ENCODE data around the gene HLA-DRB1. TPM values are rescaled to one million over a fixed set of nuclear protein-coding genes. Genes with fewer than 3 reads are reported as not detected.

The HLA-DRB1 gene
- total and polyA plus RNA-seq, 2 experiments from 2014 or later: 0.38 to 1.5 TPM

GRCh38 chr6:32603888-32604287, 14.2 kb upstream of the HLA-DRB1 start:
- peaks cover 5% of the 10 kb centered on the region; the same call in 2 of the 3 replicates for H3K4me1 Mint-ChIP-seq

More at GRCh38 chr6:32603888-32604287, 14.2 kb upstream of the HLA-DRB1 start:
- no peaks in the 10 kb centered on the region for H3K4me1 ChIP-seq (ENCODE audit: insufficient read depth)
- TF ChIP-seq ZNF462 (CRISPR knock-in tag; IDR thresholded peaks at IDR 0.05): no peak
- TF ChIP-seq JUNB (IDR thresholded peaks at IDR 0.05; ENCODE audit: unreplicated experiment): no peak
- TF ChIP-seq POLR2AphosphoS5 (IDR thresholded peaks at IDR 0.05; ENCODE audit: low read depth): no peak
- TF ChIP-seq ZNF114 (CRISPR knock-in tag; IDR thresholded peaks at IDR 0.05): no peak
- TF ChIP-seq EZH2 (IDR thresholded peaks at IDR 0.05; ENCODE audit: low read depth, unreplicated experiment): no peak
- TF ChIP-seq, protein P1, sequence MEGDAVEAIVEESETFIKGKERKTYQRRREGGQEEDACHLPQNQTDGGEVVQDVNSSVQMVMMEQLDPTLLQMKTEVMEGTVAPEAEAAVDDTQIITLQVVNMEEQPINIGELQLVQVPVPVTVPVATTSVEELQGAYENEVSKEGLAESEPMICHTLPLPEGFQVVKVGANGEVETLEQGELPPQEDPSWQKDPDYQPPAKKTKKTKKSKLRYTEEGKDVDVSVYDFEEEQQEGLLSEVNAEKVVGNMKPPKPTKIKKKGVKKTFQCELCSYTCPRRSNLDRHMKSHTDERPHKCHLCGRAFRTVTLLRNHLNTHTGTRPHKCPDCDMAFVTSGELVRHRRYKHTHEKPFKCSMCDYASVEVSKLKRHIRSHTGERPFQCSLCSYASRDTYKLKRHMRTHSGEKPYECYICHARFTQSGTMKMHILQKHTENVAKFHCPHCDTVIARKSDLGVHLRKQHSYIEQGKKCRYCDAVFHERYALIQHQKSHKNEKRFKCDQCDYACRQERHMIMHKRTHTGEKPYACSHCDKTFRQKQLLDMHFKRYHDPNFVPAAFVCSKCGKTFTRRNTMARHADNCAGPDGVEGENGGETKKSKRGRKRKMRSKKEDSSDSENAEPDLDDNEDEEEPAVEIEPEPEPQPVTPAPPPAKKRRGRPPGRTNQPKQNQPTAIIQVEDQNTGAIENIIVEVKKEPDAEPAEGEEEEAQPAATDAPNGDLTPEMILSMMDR (conservative IDR thresholded peaks at IDR 0.05; ENCODE audit: low read depth in 2 of 2): no peak
- no peak for TF ChIP-seq STAT1 (IDR thresholded peaks at IDR 0.05; ENCODE audit: unreplicated experiment)
- no peak for TF ChIP-seq NANOG (IDR thresholded peaks at IDR 0.05; ENCODE audit: borderline replicate concordance)
- TF ChIP-seq, protein P2, sequence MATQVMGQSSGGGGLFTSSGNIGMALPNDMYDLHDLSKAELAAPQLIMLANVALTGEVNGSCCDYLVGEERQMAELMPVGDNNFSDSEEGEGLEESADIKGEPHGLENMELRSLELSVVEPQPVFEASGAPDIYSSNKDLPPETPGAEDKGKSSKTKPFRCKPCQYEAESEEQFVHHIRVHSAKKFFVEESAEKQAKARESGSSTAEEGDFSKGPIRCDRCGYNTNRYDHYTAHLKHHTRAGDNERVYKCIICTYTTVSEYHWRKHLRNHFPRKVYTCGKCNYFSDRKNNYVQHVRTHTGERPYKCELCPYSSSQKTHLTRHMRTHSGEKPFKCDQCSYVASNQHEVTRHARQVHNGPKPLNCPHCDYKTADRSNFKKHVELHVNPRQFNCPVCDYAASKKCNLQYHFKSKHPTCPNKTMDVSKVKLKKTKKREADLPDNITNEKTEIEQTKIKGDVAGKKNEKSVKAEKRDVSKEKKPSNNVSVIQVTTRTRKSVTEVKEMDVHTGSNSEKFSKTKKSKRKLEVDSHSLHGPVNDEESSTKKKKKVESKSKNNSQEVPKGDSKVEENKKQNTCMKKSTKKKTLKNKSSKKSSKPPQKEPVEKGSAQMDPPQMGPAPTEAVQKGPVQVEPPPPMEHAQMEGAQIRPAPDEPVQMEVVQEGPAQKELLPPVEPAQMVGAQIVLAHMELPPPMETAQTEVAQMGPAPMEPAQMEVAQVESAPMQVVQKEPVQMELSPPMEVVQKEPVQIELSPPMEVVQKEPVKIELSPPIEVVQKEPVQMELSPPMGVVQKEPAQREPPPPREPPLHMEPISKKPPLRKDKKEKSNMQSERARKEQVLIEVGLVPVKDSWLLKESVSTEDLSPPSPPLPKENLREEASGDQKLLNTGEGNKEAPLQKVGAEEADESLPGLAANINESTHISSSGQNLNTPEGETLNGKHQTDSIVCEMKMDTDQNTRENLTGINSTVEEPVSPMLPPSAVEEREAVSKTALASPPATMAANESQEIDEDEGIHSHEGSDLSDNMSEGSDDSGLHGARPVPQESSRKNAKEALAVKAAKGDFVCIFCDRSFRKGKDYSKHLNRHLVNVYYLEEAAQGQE (IDR thresholded peaks at IDR 0.05; ENCODE audit: unreplicated experiment): no peak
- no peak for TF ChIP-seq CREB1 (CRISPR knock-in tag; IDR thresholded peaks at IDR 0.05; ENCODE audit: low read depth)
- TF ChIP-seq EZH2phosphoT487 (IDR thresholded peaks at IDR 0.05; ENCODE audit: unreplicated experiment): no peak
- TF ChIP-seq, protein P3, sequence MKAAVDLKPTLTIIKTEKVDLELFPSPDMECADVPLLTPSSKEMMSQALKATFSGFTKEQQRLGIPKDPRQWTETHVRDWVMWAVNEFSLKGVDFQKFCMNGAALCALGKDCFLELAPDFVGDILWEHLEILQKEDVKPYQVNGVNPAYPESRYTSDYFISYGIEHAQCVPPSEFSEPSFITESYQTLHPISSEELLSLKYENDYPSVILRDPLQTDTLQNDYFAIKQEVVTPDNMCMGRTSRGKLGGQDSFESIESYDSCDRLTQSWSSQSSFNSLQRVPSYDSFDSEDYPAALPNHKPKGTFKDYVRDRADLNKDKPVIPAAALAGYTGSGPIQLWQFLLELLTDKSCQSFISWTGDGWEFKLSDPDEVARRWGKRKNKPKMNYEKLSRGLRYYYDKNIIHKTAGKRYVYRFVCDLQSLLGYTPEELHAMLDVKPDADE (IDR thresholded peaks at IDR 0.05): no peak
- no peak for TF ChIP-seq ZNF331 (CRISPR knock-in tag; IDR thresholded peaks at IDR 0.05; ENCODE audit: low read depth)
- peaks cover 1% of the 10 kb centered on the region for H3K27me3 Mint-ChIP-seq (ENCODE audit: insufficient read depth, low read depth, poor library complexity)
- no peak overlapping the region for H3K4me2 ChIP-seq
- no peaks in the 10 kb centered on the region for H3K27me3 ChIP-seq (ENCODE audit: insufficient read depth)
- H2AFZ ChIP-seq: no peak overlapping the region
- H3K27ac Mint-ChIP-seq: no peak overlapping the region
- DNase-seq (ENCODE audit: low spot score) (no peak), ATAC-seq (no peak)
- H3K36me3 ChIP-seq (ENCODE audit: insufficient read depth): no peaks in the 10 kb centered on the region
- no peaks in the 10 kb centered on the region for H3F3A ChIP-seq (replicated peaks; ENCODE audit: low read depth)
- H3K36me3 Mint-ChIP-seq (ENCODE audit: low read depth): no peaks in the 10 kb centered on the region
- no peak overlapping the region for H3K4me3 Mint-ChIP-seq
- no peak overlapping the region for H3K27ac ChIP-seq (ENCODE audit: low read depth)
- H3K9me3 Mint-ChIP-seq: peaks cover 7% of the 10 kb centered on the region; the same call in 2 of the 3 replicates
- no peaks in the 10 kb centered on the region for H3K9me2 ChIP-seq (ENCODE audit: insufficient read depth)
- H3K79me2 ChIP-seq (replicated peaks; ENCODE audit: insufficient read depth): no peaks in the 10 kb centered on the region
- H4K20me1 ChIP-seq (replicated peaks; ENCODE audit: insufficient read depth): no peaks in the 10 kb centered on the region
- no peak overlapping the region for H3K4me3 ChIP-seq

All from GM23338 (cell line).